Astrocyte (in vitro differentiated cells and primary cell): ENCODE data around the gene ANKRD11. TPM values are rescaled to one million over a fixed set of nuclear protein-coding genes. Genes with fewer than 3 reads are reported as not detected.

Experiments used
- DNase-seq: peaks from one replicate; pipeline ENCODE4 v3.0.0-alpha.2; 2010; ENCODE audit warnings: low read depth
- FAIRE-seq: peaks from 2 replicates; lab custom pipeline; 2011; peaks lifted over from hg19 to GRCh38; lab: Jason Lieb, UNC
- H2AFZ ChIP-seq: 2 replicates; pipeline ENCODE4 v1.6.0; 2012; ENCODE audit warnings: low read depth, low read length, inconsistent platforms
- H3K27ac ChIP-seq: 2 replicates; pipeline ENCODE4 v1.5.1; 2011; ENCODE audit warnings: low read depth, low read length, inconsistent platforms
- H3K27me3 ChIP-seq: 2 replicates; pipeline ENCODE4 v1.6.0; 2011; ENCODE audit warnings: low read length, inconsistent platforms; ENCODE audit not compliant: insufficient read depth
- H3K36me3 ChIP-seq: 2 replicates; pipeline ENCODE4 v1.5.1; 2011; ENCODE audit warnings: low read length, inconsistent platforms; ENCODE audit not compliant: insufficient read depth
- H3K4me1 ChIP-seq: 2 replicates; pipeline ENCODE4 v1.5.1; 2011; ENCODE audit warnings: low read length, inconsistent platforms; ENCODE audit not compliant: insufficient read depth
- H3K4me2 ChIP-seq: 2 replicates; pipeline ENCODE4 v1.6.0; 2012; ENCODE audit warnings: low read length, inconsistent platforms
- H3K4me3 ChIP-seq: 2 replicates; pipeline ENCODE4 v1.5.1; 2011; ENCODE audit warnings: low read depth, mild to moderate bottlenecking, low read length, inconsistent platforms; ENCODE audit not compliant: insufficient read depth
- H3K79me2 ChIP-seq: 2 replicates; pipeline ENCODE4 v1.6.0; 2012; ENCODE audit warnings: mild to moderate bottlenecking, low read length, inconsistent platforms; ENCODE audit not compliant: insufficient read depth
- H3K9ac ChIP-seq: 2 replicates; pipeline ENCODE4 v1.6.0; 2012; ENCODE audit warnings: mild to moderate bottlenecking, low read length, inconsistent platforms
- H3K9me3 ChIP-seq: 2 replicates; pipeline ENCODE4 v1.5.1; 2012; ENCODE audit warnings: low read depth, mild to moderate bottlenecking, low read length, inconsistent platforms; ENCODE audit not compliant: insufficient read depth
- H4K20me1 ChIP-seq: 2 replicates; pipeline ENCODE4 v1.6.0; 2012; ENCODE audit warnings: low read length, inconsistent platforms; ENCODE audit not compliant: insufficient read depth
- H3K27ac Mint-ChIP-seq: one replicate; pipeline ENCODE4 v1.8.0; 2021; ENCODE audit warnings: mild to moderate bottlenecking, mixed read lengths; ENCODE audit not compliant: unreplicated experiment
- H3K27me3 Mint-ChIP-seq: one replicate; pipeline ENCODE4 v1.8.0; 2021; ENCODE audit warnings: low read depth, mixed read lengths; ENCODE audit not compliant: unreplicated experiment
- H3K36me3 Mint-ChIP-seq: one replicate; pipeline ENCODE4 v1.8.0; 2021; ENCODE audit warnings: low read depth, mixed read lengths; ENCODE audit not compliant: unreplicated experiment
- H3K4me1 Mint-ChIP-seq: one replicate; pipeline ENCODE4 v1.8.0; 2021; ENCODE audit warnings: low read depth, mixed read lengths; ENCODE audit not compliant: unreplicated experiment
- H3K4me3 Mint-ChIP-seq: one replicate; pipeline ENCODE4 v1.8.0; 2021; ENCODE audit warnings: mild to moderate bottlenecking, moderate library complexity, mixed read lengths; ENCODE audit not compliant: unreplicated experiment
- H3K9me3 Mint-ChIP-seq: one replicate; pipeline ENCODE4 v1.8.0; 2021; ENCODE audit warnings: mild to moderate bottlenecking, mixed read lengths; ENCODE audit not compliant: unreplicated experiment
- EZH2 ChIP-seq: IDR thresholded peaks from 2 replicates; pipeline ENCODE4 v1.6.1; 2012; ENCODE audit warnings: mild to moderate bottlenecking, low read length, inconsistent platforms; ENCODE audit not compliant: insufficient read depth
- total RNA-seq: library from RNA; stranded (reverse); gene quantifications from 2 replicates; pipeline ENCODE4 v1.2.1, GENCODE V29; 2021
- TF ChIP-seq, protein P1 (sequence below): IDR thresholded peaks from 2 replicates; pipeline ENCODE4 v1.5.1; 2011; ENCODE audit warnings: low read depth, mild to moderate bottlenecking, inconsistent platforms, low read length, moderate library complexity; ENCODE audit not compliant: insufficient read depth

The ANKRD11 gene
- total RNA-seq, 1 donor from 2014 or later, result 213 TPM

DNA sequence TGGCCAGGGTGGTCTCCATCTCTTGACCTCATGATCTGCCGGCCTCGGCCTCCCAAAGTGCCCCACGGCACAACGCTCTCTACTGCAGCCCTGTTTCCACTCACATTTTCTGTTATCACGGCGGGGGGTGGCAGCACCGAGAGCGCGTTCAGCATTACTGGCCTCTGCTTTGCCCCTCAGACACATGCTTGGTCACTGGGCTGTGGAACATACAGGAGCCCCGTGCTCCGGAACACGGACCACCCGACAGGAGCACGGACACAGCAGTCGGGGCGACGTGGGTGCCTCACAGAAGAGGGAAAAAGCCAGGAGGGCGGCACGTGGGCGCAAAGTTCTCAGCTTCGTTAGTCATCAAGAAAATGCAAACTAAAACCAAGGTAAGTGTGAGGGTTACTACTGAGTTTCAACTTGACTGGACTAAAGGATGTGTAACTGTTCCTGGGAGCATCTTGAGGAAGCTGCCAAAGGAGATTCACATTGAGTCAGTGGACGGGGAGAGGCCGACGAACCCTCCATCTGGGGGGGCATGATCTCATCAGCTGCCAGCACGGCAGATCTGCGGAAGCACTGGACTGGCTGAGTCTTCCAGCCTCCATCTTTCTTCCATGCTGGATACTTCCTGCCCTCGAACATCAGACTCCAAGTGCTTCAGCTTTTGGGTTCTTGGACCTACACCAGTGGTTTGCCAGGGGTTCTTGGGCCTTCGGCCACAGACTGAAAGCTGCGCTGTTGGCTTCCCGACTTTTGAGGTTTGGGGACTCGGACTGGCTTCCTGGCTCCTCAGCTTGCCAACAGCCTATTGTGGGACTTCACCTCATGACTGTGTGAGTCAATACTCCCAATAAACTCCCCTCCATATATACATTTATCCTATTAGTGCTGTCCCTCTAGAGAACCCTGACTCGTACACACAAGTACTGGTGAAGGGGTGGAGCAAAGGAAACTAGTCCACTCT lies 166.0 kb downstream of the ANKRD11 start:
- peak; percentile 95 for DNase-seq
- peaks cover 83% of the 10 kb centered on the region for H3K4me1 Mint-ChIP-seq
- H3K9me3 Mint-ChIP-seq, result no peaks in the 10 kb centered on the region
- Histone ChIP-seq H3K27ac (peak overlapping the region; percentile 95), H3K4me2 (peak overlapping the region; percentile 69), H3K9ac (peak overlapping the region; percentile 70), H2AFZ (no peak overlapping the region), H3K27me3 (no peaks in the 10 kb centered on the region), H3K36me3 (no peaks in the 10 kb centered on the region), H3K9me3 (no peaks in the 10 kb centered on the region), H3K4me1 (peaks cover 82% of the 10 kb centered on the region), H3K79me2 (peaks cover 90% of the 10 kb centered on the region), H3K4me3 (no peak overlapping the region), H4K20me1 (peaks cover 6% of the 10 kb centered on the region)
- TF ChIP-seq, protein P1, sequence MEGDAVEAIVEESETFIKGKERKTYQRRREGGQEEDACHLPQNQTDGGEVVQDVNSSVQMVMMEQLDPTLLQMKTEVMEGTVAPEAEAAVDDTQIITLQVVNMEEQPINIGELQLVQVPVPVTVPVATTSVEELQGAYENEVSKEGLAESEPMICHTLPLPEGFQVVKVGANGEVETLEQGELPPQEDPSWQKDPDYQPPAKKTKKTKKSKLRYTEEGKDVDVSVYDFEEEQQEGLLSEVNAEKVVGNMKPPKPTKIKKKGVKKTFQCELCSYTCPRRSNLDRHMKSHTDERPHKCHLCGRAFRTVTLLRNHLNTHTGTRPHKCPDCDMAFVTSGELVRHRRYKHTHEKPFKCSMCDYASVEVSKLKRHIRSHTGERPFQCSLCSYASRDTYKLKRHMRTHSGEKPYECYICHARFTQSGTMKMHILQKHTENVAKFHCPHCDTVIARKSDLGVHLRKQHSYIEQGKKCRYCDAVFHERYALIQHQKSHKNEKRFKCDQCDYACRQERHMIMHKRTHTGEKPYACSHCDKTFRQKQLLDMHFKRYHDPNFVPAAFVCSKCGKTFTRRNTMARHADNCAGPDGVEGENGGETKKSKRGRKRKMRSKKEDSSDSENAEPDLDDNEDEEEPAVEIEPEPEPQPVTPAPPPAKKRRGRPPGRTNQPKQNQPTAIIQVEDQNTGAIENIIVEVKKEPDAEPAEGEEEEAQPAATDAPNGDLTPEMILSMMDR, result no peak
- TF ChIP-seq EZH2, result no peak
- H3K27me3 Mint-ChIP-seq, result no peaks in the 10 kb centered on the region
- H3K27ac Mint-ChIP-seq, result peak overlapping the region; percentile 78
- H3K36me3 Mint-ChIP-seq, result peaks cover 11% of the 10 kb centered on the region
- no peak for FAIRE-seq
- peak overlapping the region; percentile 62 for H3K4me3 Mint-ChIP-seq

- FAIRE-seq, result no peak
- H4K20me1 ChIP-seq, result peaks cover 6% of the 10 kb centered on the region
- no peaks in the 10 kb centered on the region for H3K27me3 ChIP-seq
- no peak overlapping the region for H2AFZ ChIP-seq
- H3K9ac ChIP-seq, result peak overlapping the region; percentile 70
- DNase-seq, result no peak
- Mint-ChIP-seq H3K27me3 (no peaks in the 10 kb centered on the region), H3K27ac (peak overlapping the region; percentile 58), H3K4me3 (peak overlapping the region; percentile 51), H3K36me3 (peaks cover 14% of the 10 kb centered on the region), H3K4me1 (peaks cover 89% of the 10 kb centered on the region), H3K9me3 (no peaks in the 10 kb centered on the region)
- peaks cover 91% of the 10 kb centered on the region for H3K79me2 ChIP-seq
- H3K9me3 ChIP-seq, result no peaks in the 10 kb centered on the region
- H3K4me3 ChIP-seq, result no peak overlapping the region
- peak overlapping the region; percentile 69 for H3K4me2 ChIP-seq
- TF ChIP-seq, protein P1, result no peak
- no peak for TF ChIP-seq EZH2
- peaks cover 88% of the 10 kb centered on the region for H3K4me1 ChIP-seq
- no peaks in the 10 kb centered on the region for H3K36me3 ChIP-seq
- peak overlapping the region; percentile 95 for H3K27ac ChIP-seq
These were observed 167.0 kb downstream of the ANKRD11 start for GRCh38 chr16:89323120-89323960.
